IPS-18a (cell line): Measurements from ENCODE around the gene RFTN1.
A peak's percentile ranks its signal among the peaks of the same experiment; 100 is the strongest.

Experiments
- H3K27ac ChIP-seq: one replicate; pipeline ENCODE4 v1.5.1; 2013; ENCODE audit warnings: low read length
- H3K27me3 ChIP-seq: one replicate; pipeline ENCODE4 v1.6.1; 2013; ENCODE audit warnings: mild to moderate bottlenecking, low read length; ENCODE audit not compliant: control insufficient read depth, insufficient read depth
- H3K36me3 ChIP-seq: one replicate; pipeline ENCODE4 v1.6.1; 2013; ENCODE audit warnings: low read depth, low read length; ENCODE audit not compliant: control insufficient read depth
- H3K4me1 ChIP-seq: one replicate; pipeline ENCODE4 v1.6.1; 2013; ENCODE audit warnings: low read depth, low read length; ENCODE audit not compliant: control insufficient read depth
- H3K4me3 ChIP-seq: one replicate; pipeline ENCODE4 v1.5.1; 2013; ENCODE audit warnings: low read length
- H3K9ac ChIP-seq: one replicate; pipeline ENCODE4 v1.6.1; 2013; ENCODE audit warnings: mild to moderate bottlenecking, low read length, moderate library complexity
- H3K9me3 ChIP-seq: one replicate; pipeline ENCODE4 v1.6.1; 2013; ENCODE audit warnings: low read depth, low read length; ENCODE audit not compliant: control insufficient read depth

The RFTN1 gene

GRCh38 chr3:16511681-16512434 is 1.6 kb downstream of the RFTN1 start:
- peaks cover 7% of the 10 kb centered on the region for H3K4me1 ChIP-seq
- no peak overlapping the region for H3K27ac ChIP-seq
- peak overlapping the region; percentile 62 for H3K4me3 ChIP-seq
- no peak overlapping the region for H3K9ac ChIP-seq
- no peaks in the 10 kb centered on the region for H3K9me3 ChIP-seq
- peaks cover 62% of the 10 kb centered on the region for H3K27me3 ChIP-seq
- no peaks in the 10 kb centered on the region for H3K36me3 ChIP-seq

GRCh38 chr3:16510620-16511319 is 2.7 kb downstream of the RFTN1 start:
- Histone ChIP-seq H3K4me3 (no peak overlapping the region), H3K27me3 (peaks cover 59% of the 10 kb centered on the region), H3K27ac (no peak overlapping the region), H3K9ac (no peak overlapping the region), H3K36me3 (no peaks in the 10 kb centered on the region), H3K9me3 (no peaks in the 10 kb centered on the region), H3K4me1 (peaks cover 3% of the 10 kb centered on the region)

- Histone ChIP-seq H3K9me3 (no peaks in the 10 kb centered on the region), H3K4me1 (peaks cover 3% of the 10 kb centered on the region), H3K27me3 (peaks cover 51% of the 10 kb centered on the region), H3K4me3 (no peak overlapping the region), H3K9ac (no peak overlapping the region), H3K36me3 (no peaks in the 10 kb centered on the region), H3K27ac (no peak overlapping the region)
Observed at GRCh38 chr3:16509721-16510619, 3.5 kb downstream of the RFTN1 start.

GRCh38 chr3:16508591-16508995 is 4.9 kb downstream of the RFTN1 start:
- H3K4me3 ChIP-seq: no peak overlapping the region
- no peak overlapping the region for H3K9ac ChIP-seq
- H3K27ac ChIP-seq: no peak overlapping the region
- peaks cover 3% of the 10 kb centered on the region for H3K4me1 ChIP-seq
- H3K36me3 ChIP-seq: no peaks in the 10 kb centered on the region
- H3K27me3 ChIP-seq: peaks cover 37% of the 10 kb centered on the region
- no peaks in the 10 kb centered on the region for H3K9me3 ChIP-seq

- no peak overlapping the region for H3K9ac ChIP-seq
Observed at GRCh38 chr3:16508243-16508578, 5.3 kb downstream of the RFTN1 start.

GRCh38 chr3:16507578-16508242 is 5.8 kb downstream of the RFTN1 start:
- Histone ChIP-seq H3K9ac (no peak overlapping the region), H3K36me3 (no peaks in the 10 kb centered on the region), H3K9me3 (no peaks in the 10 kb centered on the region)

More at GRCh38 chr3:16508243-16508578, 5.3 kb downstream of the RFTN1 start:
- H3K9me3 ChIP-seq: no peaks in the 10 kb centered on the region
- no peaks in the 10 kb centered on the region for H3K36me3 ChIP-seq
- H3K27me3 ChIP-seq: peaks cover 33% of the 10 kb centered on the region
- no peak overlapping the region for H3K27ac ChIP-seq
- H3K4me1 ChIP-seq: peaks cover 3% of the 10 kb centered on the region
- H3K4me3 ChIP-seq: no peak overlapping the region

GRCh38 chr3:16506884-16507577 is 6.5 kb downstream of the RFTN1 start:
- H3K27ac ChIP-seq: no peak overlapping the region

More at GRCh38 chr3:16507578-16508242, 5.8 kb downstream of the RFTN1 start:
- Histone ChIP-seq H3K27ac (no peak overlapping the region), H3K4me1 (peaks cover 3% of the 10 kb centered on the region), H3K27me3 (peaks cover 28% of the 10 kb centered on the region), H3K4me3 (no peak overlapping the region)

GRCh38 chr3:16506451-16506850 is 7.0 kb downstream of the RFTN1 start:
- H3K27ac ChIP-seq: no peak overlapping the region
- no peaks in the 10 kb centered on the region for H3K4me1 ChIP-seq

More at GRCh38 chr3:16506884-16507577, 6.5 kb downstream of the RFTN1 start:
- Histone ChIP-seq H3K4me3 (no peak overlapping the region), H3K9me3 (no peaks in the 10 kb centered on the region), H3K4me1 (peaks cover 3% of the 10 kb centered on the region), H3K27me3 (peaks cover 21% of the 10 kb centered on the region), H3K36me3 (no peaks in the 10 kb centered on the region), H3K9ac (no peak overlapping the region)

GRCh38 chr3:16504692-16505091 is 8.8 kb downstream of the RFTN1 start:
- H3K4me3 ChIP-seq: no peak overlapping the region
- no peak overlapping the region for H3K9ac ChIP-seq
- H3K27ac ChIP-seq: no peak overlapping the region
- H3K4me1 ChIP-seq: no peaks in the 10 kb centered on the region
- peaks cover under 1% of the 10 kb centered on the region for H3K27me3 ChIP-seq
- no peaks in the 10 kb centered on the region for H3K9me3 ChIP-seq
- H3K36me3 ChIP-seq: no peaks in the 10 kb centered on the region

More at GRCh38 chr3:16506451-16506850, 7.0 kb downstream of the RFTN1 start:
- H3K4me3 ChIP-seq: no peak overlapping the region
- no peak overlapping the region for H3K9ac ChIP-seq
- H3K36me3 ChIP-seq: no peaks in the 10 kb centered on the region
- no peaks in the 10 kb centered on the region for H3K9me3 ChIP-seq
- H3K27me3 ChIP-seq: peaks cover 16% of the 10 kb centered on the region

- H3K27ac ChIP-seq: no peak overlapping the region
- H3K4me1 ChIP-seq: no peaks in the 10 kb centered on the region
- no peak overlapping the region for H3K9ac ChIP-seq
- H3K36me3 ChIP-seq: no peaks in the 10 kb centered on the region
- H3K27me3 ChIP-seq: no peaks in the 10 kb centered on the region
- no peaks in the 10 kb centered on the region for H3K9me3 ChIP-seq
- H3K4me3 ChIP-seq: no peak overlapping the region
Observed at GRCh38 chr3:16504242-16504641, 9.3 kb downstream of the RFTN1 start.
